ENCODE data around the gene FBRS.

The FBRS gene

GRCh38 chr16:30657866-30658730 is at the start of gene FBRS:
FBRS (plus strand) TSS chr16:30658431; CDS start chr16:30659519, 1,088 bp downstream.
- DNase-seq (ENCODE audit: insufficient read length, low spot score) (peak; percentile 69), FAIRE-seq (no peak)
- peak; percentile 72 for TF ChIP-seq CTCF (IDR thresholded peaks at IDR 0.05; ENCODE audit: insufficient read depth, missing control alignments)

- FAIRE-seq (no peak), DNase-seq (ENCODE audit: insufficient read length, low spot score) (no peak)
- TF ChIP-seq CTCF (IDR thresholded peaks at IDR 0.05; ENCODE audit: insufficient read depth, missing control alignments) = no peak
Measured at GRCh38 chr16:30609002-30609925, 49.0 kb upstream of the FBRS start.

- DNase-seq (ENCODE audit: insufficient read length, low spot score) = peak; percentile 87
- FAIRE-seq = no peak
- TF ChIP-seq CTCF (IDR thresholded peaks at IDR 0.05; ENCODE audit: insufficient read depth, missing control alignments) = no peak
Measured at GRCh38 chr16:30609926-30610839, 48.0 kb upstream of the FBRS start, which contains the start of gene ZNF689. ZNF689 (minus strand) TSS chr16:30610389; CDS start chr16:30610041, 348 bp downstream.

- FAIRE-seq (no peak), DNase-seq (ENCODE audit: insufficient read length, low spot score) (peak; percentile 65)
- peak; percentile 56 for TF ChIP-seq CTCF (IDR thresholded peaks at IDR 0.05; ENCODE audit: insufficient read depth, missing control alignments)
Measured at GRCh38 chr16:30615358-30616091, 42.7 kb upstream of the FBRS start.

- DNase-seq (ENCODE audit: insufficient read length, low spot score) (no peak), FAIRE-seq (no peak)
- TF ChIP-seq CTCF (IDR thresholded peaks at IDR 0.05; ENCODE audit: insufficient read depth, missing control alignments) = no peak
Measured at GRCh38 chr16:30619202-30619601, 39.0 kb upstream of the FBRS start.

GRCh38 chr16:30619638-30620037 is 38.6 kb upstream of the FBRS start:
- FAIRE-seq = no peak
- no peak for DNase-seq (ENCODE audit: insufficient read length, low spot score)
- TF ChIP-seq CTCF (IDR thresholded peaks at IDR 0.05; ENCODE audit: insufficient read depth, missing control alignments) = no peak

All from D721Med (cell line).